ENCODE measurements around the gene ZBED4. TPM values are rescaled to one million over a fixed set of nuclear protein-coding genes. Genes with fewer than 3 reads are reported as not detected.
A peak's percentile ranks its signal among the peaks of the same experiment; 100 is the strongest.

Gene ZBED4
- total RNA-seq, 1 donor from 2014 or later, result 17.3 TPM

- H3K9me3 Mint-ChIP-seq, result no peaks in the 10 kb centered on the region
- POLR2A ChIA-PET, result interaction anchor here (0.5 to 5.0 kb wide), 19 partner anchors 11 to 602 kb away, joined by 3 to 87 read pairs (median 4); partner anchors contain the start of gene PIM3
- DNase-seq (no peak), ATAC-seq (ENCODE audit: low read depth) (no peak)
- H3K27ac Mint-ChIP-seq, result peak overlapping the region; percentile 98
- no peak for TF ChIP-seq CTCF (IDR thresholded peaks at IDR 0.05)
- CTCF ChIA-PET, result interaction anchor here (0.7 to 1.0 kb wide), 2 partner anchors 12 to 157 kb away, joined by 3 read pairs; no protein-coding TSS in a partner anchor
- intact Hi-C loops (cut with micrococcal nuclease), result loop anchor here (10.0 kb wide), 1 partner anchor 269 kb away; no protein-coding TSS in a partner anchor
- H3K4me3 Mint-ChIP-seq, result no peak overlapping the region
- no peaks in the 10 kb centered on the region for H3K27me3 Mint-ChIP-seq
- peaks cover 58% of the 10 kb centered on the region for H3K4me1 Mint-ChIP-seq
- H3K36me3 Mint-ChIP-seq (ENCODE audit: low read depth), result peaks cover 29% of the 10 kb centered on the region
Observed at GRCh38 chr22:49924113-49924833, 70.6 kb downstream of the ZBED4 start.

GRCh38 chr22:49925525-49926128 is 72.0 kb downstream of the ZBED4 start:
- Mint-ChIP-seq H3K4me3 (peak overlapping the region; percentile 81), H3K27ac (peak overlapping the region; percentile 98), H3K4me1 (peaks cover 58% of the 10 kb centered on the region), H3K27me3 (no peaks in the 10 kb centered on the region), H3K36me3 (ENCODE audit: low read depth) (peaks cover 19% of the 10 kb centered on the region), H3K9me3 (no peaks in the 10 kb centered on the region)
- POLR2A ChIA-PET, result interaction anchor here (0.7 to 5.0 kb wide), 23 partner anchors 8 to 600 kb away, joined by 3 to 87 read pairs (median 5); partner anchors contain the start of genes IL17REL and PIM3
- ATAC-seq (ENCODE audit: low read depth) (peak; percentile 76), DNase-seq (peak; percentile 75)
- CTCF ChIA-PET, result interaction anchor here (0.6 to 4.2 kb wide), 6 partner anchors 11 to 600 kb away, joined by 3 to 30 read pairs (median 3); no protein-coding TSS in a partner anchor
- TF ChIP-seq CTCF (IDR thresholded peaks at IDR 0.05), result no peak
- intact Hi-C loops (cut with micrococcal nuclease), result loop anchor here (1.0 to 10.0 kb wide), 5 partner anchors 10 to 602 kb away; partner anchors contain the start of gene SCO2

GRCh38 chr22:49926916-49927315 is 73.3 kb downstream of the ZBED4 start:
- ChIA-PET POLR2A (interaction anchor here (1.1 to 5.0 kb wide), 6 partner anchors 8 to 265 kb away, joined by 3 to 87 read pairs (median 22); partner anchors contain the start of gene PIM3), CTCF (interaction anchor here (4.2 kb wide), 1 partner anchor 104 kb away, joined by 30 read pairs; no protein-coding TSS in a partner anchor)
- no peak for TF ChIP-seq CTCF (IDR thresholded peaks at IDR 0.05)
- ATAC-seq (ENCODE audit: low read depth) (no peak), DNase-seq (no peak)
- Mint-ChIP-seq H3K9me3 (no peaks in the 10 kb centered on the region), H3K36me3 (ENCODE audit: low read depth) (peaks cover 12% of the 10 kb centered on the region), H3K4me1 (peaks cover 68% of the 10 kb centered on the region), H3K27ac (peak overlapping the region; percentile 85), H3K27me3 (no peaks in the 10 kb centered on the region), H3K4me3 (no peak overlapping the region)
- intact Hi-C loops (cut with micrococcal nuclease), result loop anchor here (5.0 to 10.0 kb wide), 2 partner anchors 272 to 600 kb away; partner anchors contain the start of gene SCO2

GRCh38 chr22:49927483-49928184 is 74.0 kb downstream of the ZBED4 start:
- CTCF ChIA-PET, result interaction anchor here (1.0 to 4.2 kb wide), 2 partner anchors 52 to 103 kb away, joined by 3 to 30 read pairs; no protein-coding TSS in a partner anchor
- intact Hi-C loops (cut with micrococcal nuclease), result loop anchor here (2.0 to 10.0 kb wide), 3 partner anchors 273 to 600 kb away; partner anchors contain the start of gene SCO2
- H3K4me3 Mint-ChIP-seq, result no peak overlapping the region
- no peaks in the 10 kb centered on the region for H3K9me3 Mint-ChIP-seq
- ATAC-seq (ENCODE audit: low read depth), result no peak
- DNase-seq, result no peak
- no peaks in the 10 kb centered on the region for H3K27me3 Mint-ChIP-seq
- peak overlapping the region; percentile 85 for H3K27ac Mint-ChIP-seq
- peaks cover 71% of the 10 kb centered on the region for H3K4me1 Mint-ChIP-seq
- no peak for TF ChIP-seq CTCF (IDR thresholded peaks at IDR 0.05)
- POLR2A ChIA-PET, result interaction anchor here (1.1 to 5.0 kb wide), 3 partner anchors 7 to 103 kb away, joined by 7 to 87 read pairs (median 46); partner anchors contain the start of gene PIM3
- H3K36me3 Mint-ChIP-seq (ENCODE audit: low read depth), result peaks cover 9% of the 10 kb centered on the region
